H1 (cell line): ENCODE measurements around the gene IL1R1. TPM values are rescaled to one million over a fixed set of nuclear protein-coding genes. Genes with fewer than 3 reads are reported as not detected.
"Not testable (repeated sequence)": the region's sequence is repeated elsewhere in the genome, so short reads cannot be mapped to it uniquely, and the experiment has no call there.

ENCODE experiments used
- CTCF ChIA-PET: fragments of 300-600 bp; sonication (Branson Sonifier 250); formaldehyde crosslinking; loops from one replicate; lab custom pipeline; 2021; ENCODE audit not compliant: partially characterized antibody; lab: Charles Lee
- POLR2A ChIA-PET: fragments of 300-600 bp; sonication (Branson Sonifier 250); formaldehyde crosslinking; loops from one replicate; lab custom pipeline; 2021; ENCODE audit warnings: inconsistent platforms; ENCODE audit not compliant: partially characterized antibody; lab: Charles Lee
- DNase-seq, 2 experiments: peaks; one replicate each; pipeline versions ENCODE4 v3.0.0 to v3.0.0-alpha.2; 2010 to 2022; ENCODE audit warnings: low spot score in 2 of 2, low read depth in 1 of 2, mixed read lengths in 1 of 2
- FAIRE-seq: peaks from 2 replicates; lab custom pipeline; 2011; peaks lifted over from hg19 to GRCh38; lab: Jason Lieb, UNC
- H2AFZ ChIP-seq: 2 replicates; pipeline ENCODE4 v1.8.1; 2012; ENCODE audit warnings: low read length, inconsistent platforms
- H2AK5ac ChIP-seq: 2 replicates; pipeline ENCODE4 v1.6.1; 2013; ENCODE audit warnings: low read depth, low read length
- H2BK120ac ChIP-seq: replicated peaks from 2 replicates; pipeline ENCODE3; 2013; ENCODE audit warnings: low read depth, low read length, inconsistent platforms
- H2BK12ac ChIP-seq: 2 replicates; pipeline ENCODE4 v1.6.1; 2013; ENCODE audit warnings: low read depth, low read length
- H2BK15ac ChIP-seq: 2 replicates; pipeline ENCODE4 v1.6.1; 2013; ENCODE audit warnings: low read length
- H2BK20ac ChIP-seq: 2 replicates; pipeline ENCODE4 v1.6.1; 2013; ENCODE audit warnings: low read length
- H2BK5ac ChIP-seq: 2 replicates; pipeline ENCODE4 v1.6.1; 2013; ENCODE audit warnings: low read depth, low read length
- H3K14ac ChIP-seq: 2 replicates; pipeline ENCODE4 v1.6.1; 2013; ENCODE audit warnings: inconsistent platforms; ENCODE audit not compliant: insufficient read length
- H3K18ac ChIP-seq: 2 replicates; pipeline ENCODE4 v1.6.1; 2013; ENCODE audit warnings: low read length; ENCODE audit errors: extremely low read depth
- H3K23ac ChIP-seq: 2 replicates; pipeline ENCODE4 v1.6.1; 2013; ENCODE audit warnings: inconsistent platforms; ENCODE audit not compliant: insufficient read length
- H3K23me2 ChIP-seq: 2 replicates; pipeline ENCODE4 v1.6.1; 2013; ENCODE audit warnings: low read depth, low read length
- H3K27ac ChIP-seq: 2 replicates; pipeline ENCODE4 v1.6.1; 2011; ENCODE audit warnings: low read depth, low read length, inconsistent platforms
- H3K27me3 ChIP-seq, 4 experiments: replicated peaks in 1 of 4; 1 replicate in 1 of 4; 2 replicates in 3 of 4; pipeline versions ENCODE4 v1.6.1 to v1.8.1; 2011 to 2013; ENCODE audit warnings: low read length in 3 of 4, mild to moderate bottlenecking in 3 of 4, inconsistent platforms in 2 of 4, mixed read lengths in 2 of 4, moderate library complexity in 1 of 4; ENCODE audit not compliant: control insufficient read depth in 3 of 4, insufficient read depth in 3 of 4; ENCODE audit errors: extremely low read depth in 1 of 4
- H3K36me3 ChIP-seq, 4 experiments: 2 replicates each; pipeline versions ENCODE4 v1.6.1 to v1.8.1; 2011 to 2013; ENCODE audit warnings: mild to moderate bottlenecking in 4 of 4, low read length in 3 of 4, moderate library complexity in 2 of 4, control low read depth in 1 of 4, inconsistent platforms in 1 of 4; ENCODE audit not compliant: insufficient read depth in 4 of 4, control insufficient read depth in 2 of 4
- H3K4ac ChIP-seq: replicated peaks from 2 replicates; pipeline ENCODE3; 2013; ENCODE audit warnings: low read length, low read depth, mixed read lengths, inconsistent platforms; ENCODE audit not compliant: insufficient read length
- H3K4me1 ChIP-seq, 4 experiments: replicated peaks in 1 of 4; 1 replicate in 1 of 4; 2 replicates in 3 of 4; pipeline versions ENCODE4 v1.6.1 to v1.8.1; 2011 to 2013; ENCODE audit warnings: low read length in 3 of 4, inconsistent platforms in 2 of 4, mixed read lengths in 1 of 4; ENCODE audit not compliant: insufficient read depth in 4 of 4, control insufficient read depth in 3 of 4
- H3K4me2 ChIP-seq, 2 experiments: 2 replicates each; pipeline versions ENCODE4 v1.6.1 to v1.8.1; 2011 to 2013; ENCODE audit warnings: low read depth in 2 of 2, low read length in 2 of 2, control low read depth in 1 of 2, inconsistent platforms in 1 of 2, mild to moderate bottlenecking in 1 of 2; ENCODE audit not compliant: insufficient read depth in 1 of 2
- H3K4me3 ChIP-seq, 4 experiments: fragments of 200-600, 300-600 bp in 1 of 4; sonication (generic), shearing (Covaris generic), sonication (Bioruptor Twin) in 1 of 4; 2 replicates each; pipeline versions ENCODE4 v1.5.1 to v1.8.1; 2011 to 2016; ENCODE audit warnings: low read length in 4 of 4, low read depth in 3 of 4, control low read depth in 2 of 4, inconsistent platforms in 2 of 4, mild to moderate bottlenecking in 2 of 4, mixed read lengths in 1 of 4, moderate library complexity in 1 of 4; ENCODE audit not compliant: insufficient read depth in 2 of 4; ENCODE audit errors: extremely low read depth in 1 of 4
- H3K56ac ChIP-seq: replicated peaks from 2 replicates; pipeline ENCODE3; 2013; ENCODE audit warnings: low read depth, mild to moderate bottlenecking, mixed read lengths, low read length, inconsistent platforms; ENCODE audit not compliant: insufficient read length
- H3K79me1 ChIP-seq: 2 replicates; pipeline ENCODE4 v1.6.1; 2013; ENCODE audit warnings: low read depth, low read length, control low read depth
- H3K79me2 ChIP-seq, 2 experiments: 2 replicates each; pipeline versions ENCODE4 v1.6.1 to v1.8.1; 2012 to 2013; ENCODE audit warnings: low read length in 2 of 2, mild to moderate bottlenecking in 2 of 2, inconsistent platforms in 1 of 2; ENCODE audit not compliant: insufficient read depth in 2 of 2, control insufficient read depth in 1 of 2
- H3K9ac ChIP-seq, 4 experiments: replicated peaks in 1 of 4; 1 replicate in 1 of 4; 2 replicates in 3 of 4; pipeline versions ENCODE4 v1.6.1 to v1.8.1; 2011 to 2013; ENCODE audit warnings: low read depth in 3 of 4, low read length in 3 of 4, control low read depth in 2 of 4, mild to moderate bottlenecking in 2 of 4, moderate library complexity in 2 of 4, inconsistent platforms in 1 of 4; ENCODE audit errors: extremely low read depth in 1 of 4
- H3K9me3 ChIP-seq, 2 experiments: 2 replicates each; pipeline versions ENCODE4 v1.6.1 to v1.8.1; 2012 to 2013; ENCODE audit warnings: mild to moderate bottlenecking in 2 of 2, moderate library complexity in 2 of 2, control low read depth in 1 of 2, inconsistent platforms in 1 of 2, low read depth in 1 of 2, low read length in 1 of 2, mixed read lengths in 1 of 2; ENCODE audit not compliant: insufficient read depth in 2 of 2
- H4K20me1 ChIP-seq, 2 experiments: replicated peaks in 1 of 2; 2 replicates each; pipeline versions ENCODE3 to v1.8.1; 2011 to 2013; ENCODE audit warnings: inconsistent platforms in 2 of 2, low read length in 2 of 2, mild to moderate bottlenecking in 1 of 2; ENCODE audit not compliant: insufficient read depth in 2 of 2, control insufficient read depth in 1 of 2
- H4K5ac ChIP-seq: 2 replicates; pipeline ENCODE4 v1.6.1; 2013; ENCODE audit warnings: low read length, low read depth, mixed read lengths, inconsistent platforms; ENCODE audit not compliant: insufficient read length
- H4K8ac ChIP-seq: 2 replicates; pipeline ENCODE4 v1.8.0; 2013; ENCODE audit warnings: mild to moderate bottlenecking, moderate library complexity, low read length, inconsistent platforms; ENCODE audit not compliant: insufficient read depth; ENCODE audit errors: extremely low read depth
- H4K91ac ChIP-seq: replicated peaks from 2 replicates; pipeline ENCODE3; 2013; ENCODE audit warnings: low read length, mixed read lengths, inconsistent platforms; ENCODE audit not compliant: insufficient read length
- KDM1A ChIP-seq: fragments of 200-600, 300-600 bp; sonication (generic); IDR thresholded peaks from 2 replicates; pipeline ENCODE4 v1.7.1; 2016; ENCODE audit warnings: mild to moderate bottlenecking, low read length, borderline replicate concordance
- WGBS, 2 experiments: shearing (Covaris generic) in 1 of 2; methylation state at CpG; one replicate each; pipeline versions ENCODE4 v1.1.6 to v1.1.7; 2013 to 2015; ENCODE audit warnings: low lambda C conversion rate in 2 of 2, mixed read lengths in 2 of 2, inconsistent platforms in 1 of 2, low coverage in 1 of 2, missing lambda C conversion rate in 1 of 2; ENCODE audit not compliant: insufficient replicate concordance in 2 of 2, insufficient coverage in 1 of 2, insufficient read length in 1 of 2; ENCODE audit errors: extremely low coverage in 1 of 2, missing lambda C conversion rate in 1 of 2; 5-methylcytosine and 5-hydroxymethylcytosine counted together
- polyA plus RNA-seq, 7 experiments: library from polyadenylated mRNA; depleted of rRNA in 3 of 7; stranded (reverse) in 5 of 7; unstranded in 2 of 7; fragments of >200 nt in 5 of 7; fragments of 200-250 nt in 2 of 7; gene quantifications; 1 replicate in 5 of 7; 2 replicates in 1 of 7; 4 replicates in 1 of 7; pipeline versions ENCODE4 v1.2.1 to v1.2.3, GENCODE V29; 2011 to 2013; ENCODE audit warnings: missing spikeins in 2 of 7, mixed read lengths in 2 of 7
- total RNA-seq: library from RNA; stranded (reverse); fragmentation: NEBNext Ultra II Directional; extraction: Animal tissue kit (Norgen Biotek cat#: 25700); gene quantifications from 2 replicates; pipeline ENCODE4 v1.2.1, GENCODE V29; 2021

IL1R1 gene
- total and polyA plus RNA-seq, 2 of the 8 experiments (the other 6 are each of a cell fraction or from before 2014, with no cell fraction given): 0.34 to 0.47 TPM

DNA sequence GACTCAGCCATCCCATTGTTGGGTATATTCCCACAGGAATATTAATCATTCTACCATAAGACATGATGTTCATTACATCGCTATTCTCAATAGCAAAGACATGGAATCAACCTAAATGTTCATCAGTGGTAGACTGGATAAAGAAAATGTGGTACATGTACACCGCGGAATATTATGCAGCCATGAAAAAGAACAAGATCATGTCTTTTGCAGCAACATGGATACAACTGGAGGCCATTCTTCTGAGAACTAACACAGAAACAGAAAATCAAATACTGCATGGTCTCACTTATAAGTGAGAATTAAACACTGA is 40.0 kb upstream of the IL1R1 start:
- H3K4me3 ChIP-seq, H2BK120ac ChIP-seq, H3K79me2 ChIP-seq, POLR2A ChIA-PET, H3K9ac ChIP-seq, H2BK5ac ChIP-seq, H3K23me2 ChIP-seq, DNase-seq, H3K23ac ChIP-seq, H3K79me1 ChIP-seq, H4K8ac ChIP-seq, H3K27ac ChIP-seq, H4K20me1 ChIP-seq, H3K36me3 ChIP-seq, H4K5ac ChIP-seq, FAIRE-seq, H3K56ac ChIP-seq, H3K4me1 ChIP-seq, H3K14ac ChIP-seq, H2AFZ ChIP-seq, H2AK5ac ChIP-seq, H4K91ac ChIP-seq, H3K9me3 ChIP-seq, H2BK15ac ChIP-seq, H3K18ac ChIP-seq, CTCF ChIA-PET, H2BK20ac ChIP-seq, H2BK12ac ChIP-seq, H3K4me2 ChIP-seq, H3K27me3 ChIP-seq, H3K4ac ChIP-seq: not testable (repeated sequence)
- WGBS, 2 experiments: 77% methylated on average over 3 of the region's 3 CpGs; no CpG with 5 or more reads in 1 of the 2 experiments
- TF ChIP-seq KDM1A: peak; percentile 52; the same call in 1 of the 2 replicates
